Body of pancreas (tissue), 4 donors: ENCODE results near the gene TAPT1.

Source experiments
- CTCF ChIP-seq, 7 experiments: fragments of 450-650 bp in 4 of 7; fragments of 200-600 bp in 3 of 7; sonication (generic) in 3 of 7; IDR thresholded peaks; one replicate each; pipeline ENCODE4 v1.5.1; 2016 to 2019; ENCODE audit warnings: antibody characterized with exemption in 7 of 7
- POLR2A ChIP-seq, 3 donors: fragments of 450-650 bp; IDR thresholded peaks; one replicate each; pipeline ENCODE4 v1.6.1; 2016; ENCODE audit warnings: antibody characterized with exemption in 3 of 3, mild to moderate bottlenecking in 2 of 3

- TF ChIP-seq CTCF (IDR thresholded peaks at IDR 0.05) (no peak), POLR2A (IDR thresholded peaks at IDR 0.05) (no peak)
Observed at GRCh38 chr4:16203083-16203482, 23.2 kb downstream of the TAPT1 start.
